ENCODE measurements around the gene GRB10. TPM values are rescaled to one million over a fixed set of nuclear protein-coding genes. Genes with fewer than 3 reads are reported as not detected.
"Not testable (repeated sequence)": the region's sequence is repeated elsewhere in the genome, so short reads cannot be mapped to it uniquely, and the experiment has no call there.

GRB10 gene
- total and polyA plus RNA-seq, 4 donors, result 11.6 to 68.6 (median 41.0) TPM

GRCh38 chr7:50580057-50580456 is 202.6 kb downstream of the GRB10 start:
- Histone ChIP-seq H3K4me1 (ENCODE audit: control insufficient read depth in 5 of 5, insufficient read depth in 5 of 5, low read length in 5 of 5) (no peaks in the 10 kb centered on the region), H3K4me3 (no peak overlapping the region), H3K9ac (ENCODE audit: insufficient read depth in 1 of 2, low read length in 2 of 2) (no peak overlapping the region), H3K27ac (ENCODE audit: low read depth in 1 of 2, low read length in 1 of 2) (no peak overlapping the region), H3K36me3 (ENCODE audit: control insufficient read depth in 4 of 4, insufficient read depth in 4 of 4, low read length in 4 of 4) (no peaks in the 10 kb centered on the region), H3K27me3 (ENCODE audit: control insufficient read depth in 3 of 3, insufficient read depth in 3 of 3, low read length in 2 of 3) (no peaks in the 10 kb centered on the region), H3K9me3 (ENCODE audit: control insufficient read depth in 4 of 4, insufficient read depth in 3 of 4, low read length in 3 of 4) (peaks cover 0 to 7% (median 0%) of the 10 kb centered on the region in 4 donors)
- no peak for TF ChIP-seq CTCF (IDR thresholded peaks at IDR 0.05; ENCODE audit: control extremely low read depth, extremely low read depth)
- WGBS, 2 donors, result 90 to 91% methylated on average over 5 of the region's 5 CpGs
- ATAC-seq (ENCODE audit: insufficient read depth, low FRiP score), result no peak
- DNase-seq, result no peak

GRCh38 chr7:50578105-50578504 is 204.6 kb downstream of the GRB10 start:
- 79 to 95% methylated on average over 4 of the region's 4 CpGs for WGBS, 2 donors
- H3K27me3 ChIP-seq (ENCODE audit: control insufficient read depth in 3 of 3, insufficient read depth in 3 of 3, low read length in 2 of 3); H3K27ac ChIP-seq (ENCODE audit: low read depth in 1 of 2, low read length in 1 of 2); ATAC-seq (ENCODE audit: insufficient read depth, low FRiP score); H3K9ac ChIP-seq (ENCODE audit: insufficient read depth in 1 of 2, low read length in 2 of 2); H3K9me3 ChIP-seq (ENCODE audit: control insufficient read depth in 4 of 4, insufficient read depth in 3 of 4, low read length in 3 of 4); H3K4me1 ChIP-seq (ENCODE audit: control insufficient read depth in 5 of 5, insufficient read depth in 5 of 5, low read length in 5 of 5); DNase-seq; H3K36me3 ChIP-seq (ENCODE audit: control insufficient read depth in 4 of 4, insufficient read depth in 4 of 4, low read length in 4 of 4); H3K4me3 ChIP-seq: not testable (repeated sequence)

GRCh38 chr7:50577569-50577968 is 205.1 kb downstream of the GRB10 start:
- WGBS, 2 donors, result 87 to 90% methylated on average over 10 of the region's 10 CpGs
- no peaks in the 10 kb centered on the region for H3K36me3 ChIP-seq (ENCODE audit: control insufficient read depth in 4 of 4, insufficient read depth in 4 of 4, low read length in 4 of 4)
- TF ChIP-seq CTCF (IDR thresholded peaks at IDR 0.05; ENCODE audit: control extremely low read depth, extremely low read depth), result no peak
- no peaks in the 10 kb centered on the region for H3K27me3 ChIP-seq (ENCODE audit: control insufficient read depth in 3 of 3, insufficient read depth in 3 of 3, low read length in 2 of 3)
- peaks cover 0 to 5% (median 0%) of the 10 kb centered on the region in 4 donors for H3K9me3 ChIP-seq (ENCODE audit: control insufficient read depth in 4 of 4, insufficient read depth in 3 of 4, low read length in 3 of 4)
- no peak overlapping the region for H3K4me3 ChIP-seq
- no peak overlapping the region for H3K27ac ChIP-seq (ENCODE audit: low read depth in 1 of 2, low read length in 1 of 2)
- H3K9ac ChIP-seq (ENCODE audit: insufficient read depth in 1 of 2, low read length in 2 of 2), result no peak overlapping the region
- ATAC-seq (ENCODE audit: insufficient read depth, low FRiP score), result no peak
- no peaks in the 10 kb centered on the region for H3K4me1 ChIP-seq (ENCODE audit: control insufficient read depth in 5 of 5, insufficient read depth in 5 of 5, low read length in 5 of 5)
- DNase-seq, result no peak

DNA sequence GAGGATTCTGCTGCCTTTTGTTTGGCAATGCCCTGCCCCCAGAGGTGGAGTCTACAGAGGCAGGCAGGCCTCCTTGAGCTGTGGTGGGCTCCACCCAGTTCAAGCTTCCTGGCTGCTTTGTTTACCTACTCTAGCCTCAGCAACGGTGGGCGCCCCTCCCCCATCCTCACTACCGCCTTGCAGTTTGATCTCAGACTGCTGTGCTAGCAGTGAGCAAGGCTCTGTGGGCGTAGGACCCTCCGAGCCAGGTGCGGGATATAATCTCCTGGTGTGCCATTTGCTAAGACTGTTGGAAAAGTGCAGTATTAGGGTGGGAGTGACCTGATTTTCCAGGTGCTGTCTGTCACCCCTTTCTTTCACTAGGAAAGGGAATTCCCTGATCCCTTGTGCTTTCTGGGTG is 206.3 kb downstream of the GRB10 start:
- H3K4me3 ChIP-seq; H3K4me1 ChIP-seq (ENCODE audit: control insufficient read depth in 5 of 5, insufficient read depth in 5 of 5, low read length in 5 of 5); H3K9me3 ChIP-seq (ENCODE audit: control insufficient read depth in 4 of 4, insufficient read depth in 3 of 4, low read length in 3 of 4); H3K36me3 ChIP-seq (ENCODE audit: control insufficient read depth in 4 of 4, insufficient read depth in 4 of 4, low read length in 4 of 4); ATAC-seq (ENCODE audit: insufficient read depth, low FRiP score); H3K27me3 ChIP-seq (ENCODE audit: control insufficient read depth in 3 of 3, insufficient read depth in 3 of 3, low read length in 2 of 3); H3K9ac ChIP-seq (ENCODE audit: insufficient read depth in 1 of 2, low read length in 2 of 2); H3K27ac ChIP-seq (ENCODE audit: low read depth in 1 of 2, low read length in 1 of 2); DNase-seq: not testable (repeated sequence)
- WGBS, 2 donors, result 77% methylated on average over 6 of the region's 6 CpGs

Measured in lung (tissue), 12 donors.